GM21619 (cell line): Measurements from ENCODE around the gene PKIG.
"Not testable (repeated sequence)": the region's sequence is repeated elsewhere in the genome, so short reads cannot be mapped to it uniquely, and the experiment has no call there.

Source experiments
- ATAC-seq: cut with Tn5 transposase; IDR thresholded peaks from one replicate; pipeline ENCODE4 v1.9.1; 2021; ENCODE audit not compliant: unreplicated experiment

Gene PKIG

DNA sequence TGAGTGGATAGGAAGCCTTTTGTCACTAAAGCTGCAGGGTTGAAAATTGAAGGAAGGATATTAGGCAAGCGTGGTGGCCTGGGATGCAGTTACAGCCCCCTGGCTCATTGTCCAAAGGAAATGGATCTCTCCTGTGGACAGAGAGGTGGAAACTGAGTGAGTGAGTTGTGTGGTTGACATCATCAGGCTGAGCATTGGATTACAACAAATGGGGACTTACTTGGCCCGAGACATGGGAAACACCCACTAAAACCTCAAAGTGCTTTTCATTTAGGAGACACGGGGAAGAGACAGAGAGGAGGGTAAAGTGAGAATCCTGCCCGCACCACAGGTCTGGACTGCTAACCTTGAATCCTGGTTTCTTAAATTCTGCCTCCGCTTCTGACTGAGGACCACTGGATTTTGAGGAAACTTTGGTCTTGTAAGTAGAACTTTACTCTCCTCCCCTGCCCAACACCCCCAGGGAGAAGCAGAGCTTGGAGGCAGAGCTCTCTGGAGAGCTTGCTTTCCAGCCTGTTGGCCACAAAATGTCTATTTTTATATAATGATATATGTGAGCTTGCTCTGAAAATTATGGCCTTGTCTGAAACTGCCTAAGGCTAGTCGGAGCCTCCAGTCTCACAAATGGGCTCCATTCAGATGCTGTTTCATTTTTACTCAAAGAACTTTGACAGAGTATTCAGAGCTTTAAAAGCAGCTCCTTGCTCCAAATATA is at the start of gene PKIG:
Gene PKIG (plus strand): TSS at position 269 of the 715 bp plus-strand sequence. CDS start 31,978 bp downstream, outside the sequence.
- ATAC-seq: no peak

DNA sequence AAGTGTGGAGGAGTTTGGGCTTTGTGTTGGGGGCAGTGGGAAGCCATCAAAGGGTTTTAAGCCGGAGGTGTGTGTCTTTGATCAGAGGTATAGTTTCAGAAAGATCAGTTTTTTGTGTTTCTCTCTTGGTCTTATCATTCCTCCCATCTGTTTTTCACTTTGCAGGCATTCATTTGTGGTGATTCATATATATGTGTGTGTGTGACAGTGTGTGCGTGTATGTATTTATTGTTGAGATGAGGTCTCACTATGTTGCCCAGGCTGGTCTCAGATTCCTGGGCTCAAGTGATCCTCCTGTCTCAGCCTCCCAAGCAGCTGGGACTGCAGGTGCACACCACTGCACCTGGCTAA is 49.4 kb upstream of the PKIG start:
- ATAC-seq: no peak

DNA sequence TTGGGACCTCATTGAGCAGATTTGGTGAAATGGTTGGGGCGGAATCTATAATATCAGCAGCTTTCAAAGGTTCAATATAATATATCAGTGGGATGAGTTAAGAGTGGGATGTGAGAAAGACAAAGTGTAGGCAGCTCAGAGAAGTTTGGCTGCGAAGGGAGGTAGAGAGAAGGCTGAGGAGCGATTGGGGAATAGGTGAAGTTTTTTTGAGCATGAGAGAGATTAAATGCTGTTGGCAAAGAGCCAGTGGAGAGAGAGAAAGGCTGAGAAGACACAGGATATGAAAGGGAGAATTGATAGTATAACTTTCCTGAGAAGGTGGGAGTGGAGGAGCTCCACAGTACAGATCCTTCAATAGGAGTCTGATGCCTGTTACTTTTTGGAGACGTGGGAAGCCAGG is 48.5 kb upstream of the PKIG start:
- no peak for ATAC-seq

DNA sequence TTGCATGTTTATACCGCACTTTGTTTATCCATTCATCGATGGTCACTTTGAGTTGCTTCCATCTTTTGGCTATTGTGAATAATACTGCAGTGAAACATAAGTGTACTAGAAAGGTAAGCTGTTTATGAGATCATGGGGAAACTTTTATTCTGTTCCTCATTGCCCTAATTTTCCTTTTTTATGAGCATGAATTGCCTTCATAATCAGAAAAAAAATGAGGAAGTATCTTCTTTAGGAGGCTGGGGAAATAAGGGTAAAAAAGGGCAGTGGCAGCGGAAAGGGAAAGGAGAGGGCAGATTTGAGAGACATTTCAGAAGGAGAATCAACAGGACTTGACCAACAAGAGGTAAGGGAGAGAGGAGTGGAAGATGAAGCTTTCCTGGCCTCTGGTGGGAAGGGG is 46.2 kb upstream of the PKIG start:
- no peak for ATAC-seq

DNA sequence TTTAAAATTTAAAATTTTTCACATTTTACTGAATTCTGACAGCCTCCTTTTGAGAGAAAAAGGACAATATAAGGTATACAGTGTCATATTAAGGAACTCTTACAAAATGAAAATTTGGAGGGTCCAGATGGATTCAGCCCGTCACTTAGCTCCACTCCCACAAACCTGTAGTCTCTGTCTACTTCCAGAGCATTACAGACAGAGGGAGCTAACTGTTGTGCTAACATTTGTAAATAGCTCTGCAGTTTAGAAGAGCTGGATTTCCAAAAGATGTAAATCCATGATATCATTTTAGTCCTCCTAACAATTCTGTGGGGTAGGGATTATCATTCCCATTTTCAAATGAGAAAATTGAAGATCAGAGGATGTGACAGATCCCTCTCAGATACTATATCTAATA is 44.4 kb upstream of the PKIG start:
- ATAC-seq: no peak

DNA sequence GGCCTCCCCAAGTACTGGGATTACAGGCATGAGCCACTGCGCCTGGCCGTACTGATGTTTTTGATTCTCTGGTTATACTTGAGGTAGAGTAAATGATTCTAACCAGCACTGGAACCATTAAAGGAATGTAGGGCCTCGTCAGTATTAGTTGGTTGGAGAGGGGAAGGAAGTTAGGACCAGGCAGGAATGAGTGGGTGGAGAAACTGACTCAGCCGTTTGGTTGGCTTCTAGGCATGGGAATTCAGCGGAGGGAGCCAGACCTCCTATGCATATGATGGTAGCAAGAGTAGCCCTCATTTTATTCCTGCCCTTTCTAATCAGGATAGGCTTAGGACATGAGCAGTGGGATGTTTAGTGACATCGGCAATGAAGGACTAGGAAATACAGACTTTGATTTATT is 41.5 kb upstream of the PKIG start:
- ATAC-seq: no peak

DNA sequence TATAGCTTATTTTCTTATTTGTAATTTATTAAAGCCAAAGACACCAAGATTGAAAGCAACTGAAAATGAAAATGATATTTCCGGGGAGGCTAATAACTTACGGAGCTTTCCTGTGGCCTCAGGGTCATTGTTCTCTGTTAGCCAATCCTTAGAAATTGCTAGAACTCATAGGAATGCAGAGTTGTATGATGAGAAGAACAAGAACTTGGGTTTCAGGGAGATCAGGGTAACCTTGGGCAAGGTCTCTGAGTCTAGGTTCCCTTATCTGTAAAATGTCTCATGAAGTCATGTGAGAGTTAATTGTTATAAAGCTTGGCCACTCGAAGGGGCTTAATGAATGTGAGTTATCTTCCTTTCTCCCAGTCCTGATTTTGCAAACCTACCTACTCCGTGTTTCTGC is 40.4 kb upstream of the PKIG start:
- ATAC-seq: no peak

DNA sequence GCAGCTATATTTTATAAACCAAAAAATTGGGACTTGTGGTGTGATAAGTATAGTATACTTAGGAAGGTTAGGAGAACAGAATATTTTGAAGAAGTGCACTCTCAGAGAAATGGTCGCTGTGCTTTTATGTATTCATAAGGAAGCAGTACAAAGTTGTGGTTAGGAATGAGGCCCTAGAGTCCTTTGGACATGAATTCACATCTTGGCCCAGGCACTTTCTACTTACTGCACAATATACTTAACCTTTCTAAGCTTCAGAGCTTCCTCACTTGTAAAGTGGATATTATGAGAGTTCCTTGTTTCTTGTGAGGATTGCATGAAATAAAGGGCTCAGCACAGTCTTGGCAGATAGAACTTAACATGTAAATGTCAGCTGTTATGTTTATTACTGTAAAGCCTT is 39.5 kb upstream of the PKIG start:
- ATAC-seq: no peak

DNA sequence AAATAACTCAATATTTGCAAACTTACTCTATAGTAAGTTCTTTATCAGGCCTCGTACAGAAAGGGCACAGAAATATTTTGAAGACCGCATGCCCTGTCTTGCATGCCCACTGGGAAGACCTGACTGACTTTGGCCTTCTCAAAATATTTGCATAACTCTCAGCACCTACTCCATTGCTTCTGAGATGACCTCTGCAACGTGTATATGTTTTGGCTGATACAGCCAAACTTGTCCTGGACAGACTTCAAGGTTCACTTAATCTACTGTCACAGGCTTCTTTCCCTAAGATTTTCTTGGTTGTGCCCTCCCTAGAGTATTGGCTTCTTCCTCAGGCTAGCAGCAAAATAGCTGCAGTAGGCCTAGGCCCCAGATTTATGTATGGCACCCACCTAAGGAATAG is 39.0 kb upstream of the PKIG start:
- no peak for ATAC-seq

DNA sequence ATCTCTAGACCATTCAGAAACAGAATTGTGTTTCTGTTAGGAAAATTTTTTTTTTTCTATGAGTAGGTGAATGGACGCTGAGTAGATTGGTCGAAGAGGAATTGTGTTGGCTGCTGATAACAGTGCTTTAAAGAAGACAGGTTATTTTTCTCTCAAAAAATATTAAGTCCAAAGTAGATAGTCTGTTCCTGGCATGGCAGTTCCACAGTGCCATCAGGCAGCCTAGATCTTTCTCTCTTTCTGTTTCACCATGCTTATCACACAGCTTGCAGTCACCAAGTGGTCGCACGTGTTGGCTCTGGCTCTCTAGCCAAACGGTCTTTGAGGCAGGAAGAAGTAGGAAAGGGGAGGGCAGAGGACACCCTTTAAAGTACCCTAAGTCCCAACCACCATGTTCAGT is 38.1 kb upstream of the PKIG start:
- no peak for ATAC-seq

DNA sequence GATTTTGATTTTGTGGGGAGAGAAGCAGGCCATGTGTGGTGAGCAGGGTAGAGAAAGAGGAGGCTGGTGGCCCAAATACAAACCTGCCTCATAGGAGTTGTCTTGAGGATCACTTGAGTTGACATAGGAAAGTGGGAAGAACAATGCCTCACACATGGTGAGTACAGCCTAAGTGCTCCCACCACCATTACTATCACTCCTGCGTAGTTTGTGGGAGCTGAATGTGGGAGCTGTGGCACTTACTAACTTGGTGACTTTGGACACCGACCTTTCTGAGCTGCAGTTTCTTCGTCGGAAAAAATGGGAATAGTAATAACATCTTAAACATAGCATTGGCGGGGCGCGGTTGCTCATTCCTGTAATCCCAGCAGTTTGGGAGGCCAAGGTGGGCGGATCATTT is 35.0 kb upstream of the PKIG start:
- no peak for ATAC-seq

DNA sequence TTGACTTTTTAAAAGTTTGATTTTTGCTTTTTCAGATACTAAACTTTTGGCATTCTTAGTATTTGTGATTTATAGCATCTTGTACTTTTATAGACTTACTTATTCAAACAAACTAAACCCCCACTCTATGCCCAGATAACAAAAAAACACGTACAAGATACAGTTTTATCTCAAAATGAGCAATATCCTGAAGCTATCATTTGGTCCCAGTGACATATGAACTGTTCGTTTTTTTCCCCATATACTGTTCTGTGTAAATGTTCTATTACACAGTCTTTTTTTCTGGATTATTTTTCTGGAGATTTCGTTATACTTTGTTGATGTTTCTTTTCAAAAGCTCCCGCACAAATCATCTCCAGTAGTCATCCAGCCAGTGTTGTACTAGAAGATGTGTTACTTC is 33.3 kb upstream of the PKIG start:
- no peak for ATAC-seq

DNA sequence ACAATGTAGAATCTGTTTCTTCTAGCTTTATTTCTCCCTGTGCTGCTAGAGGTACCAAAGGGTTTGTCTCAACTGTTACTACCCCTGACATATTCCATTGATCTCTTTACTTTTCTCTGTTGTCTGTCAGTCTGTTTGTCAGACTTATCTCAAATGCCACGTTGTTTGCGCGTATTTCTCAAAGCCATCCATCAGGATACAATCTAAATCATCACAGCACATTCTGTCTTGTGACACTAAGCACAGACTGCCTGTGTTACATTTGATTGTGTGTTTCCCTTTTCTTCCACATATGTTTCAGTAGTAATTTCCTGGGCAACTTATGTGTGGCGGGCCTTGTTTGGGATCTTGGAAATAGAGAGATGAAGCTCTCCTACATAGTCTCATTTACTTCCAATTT is 30.3 kb upstream of the PKIG start:
- ATAC-seq: no peak

DNA sequence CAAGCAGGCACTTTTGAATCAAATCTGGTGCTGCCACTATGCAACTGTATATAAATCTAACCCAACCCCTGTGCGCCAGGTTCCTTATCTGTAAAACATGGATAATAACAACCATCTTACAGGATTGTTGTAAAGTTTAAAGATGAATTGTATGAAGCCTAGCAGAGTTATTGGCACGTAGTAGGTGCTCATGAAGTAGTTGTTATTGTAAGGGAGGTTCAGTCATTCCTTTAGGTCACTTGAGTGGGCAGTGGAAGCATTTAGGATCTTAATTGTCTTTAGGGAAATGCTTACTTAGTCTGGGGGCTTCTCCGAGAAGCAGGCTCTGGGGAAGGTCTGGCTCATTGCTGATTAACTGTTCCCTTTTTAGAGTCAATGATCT is 29.8 kb upstream of the PKIG start:
- ATAC-seq: no peak

DNA sequence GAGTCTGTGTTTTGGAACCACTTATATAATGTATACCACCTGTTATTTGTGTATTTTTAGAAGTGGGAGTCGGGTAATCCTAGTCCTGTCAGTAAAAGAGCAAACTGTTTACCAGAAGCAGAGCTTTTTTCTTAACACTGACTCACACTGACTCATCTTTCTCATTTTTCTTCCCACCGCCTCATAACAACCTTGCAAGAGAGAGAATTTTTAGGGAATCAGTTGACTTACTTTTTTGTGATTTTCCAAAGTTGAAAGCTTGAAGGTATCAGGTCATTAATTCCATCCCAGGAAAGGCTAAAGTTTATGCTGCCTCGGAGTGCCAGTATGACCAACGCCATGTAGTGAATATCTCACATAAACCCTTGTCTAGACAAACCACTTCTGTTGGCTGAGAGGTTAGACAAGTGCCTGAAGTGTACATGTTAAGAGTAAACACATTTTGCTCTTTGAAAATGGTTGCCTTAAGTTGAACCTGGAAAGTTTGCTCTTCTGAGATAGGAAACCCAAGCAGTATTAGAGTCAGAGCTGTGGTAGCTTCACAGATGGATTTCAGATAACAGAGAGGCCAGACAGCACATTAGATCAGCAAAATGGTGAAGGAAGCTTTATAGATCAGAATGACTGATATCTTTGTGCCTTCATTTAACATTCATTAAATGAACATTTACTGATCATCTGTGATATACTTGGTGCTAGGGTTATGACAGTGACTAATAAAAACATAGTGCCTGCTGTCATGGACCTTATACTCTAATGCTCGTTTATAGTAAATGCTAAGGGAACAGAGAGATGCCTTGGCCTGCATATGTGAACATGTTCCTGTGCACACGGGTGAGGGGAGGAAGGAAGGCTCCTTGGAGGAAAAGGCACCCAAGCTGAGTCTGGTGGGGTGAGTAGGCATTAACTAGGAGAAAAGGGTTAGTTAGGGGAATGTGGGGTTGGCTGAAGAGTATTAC is 29.1 kb upstream of the PKIG start:
- ATAC-seq: no peak

DNA sequence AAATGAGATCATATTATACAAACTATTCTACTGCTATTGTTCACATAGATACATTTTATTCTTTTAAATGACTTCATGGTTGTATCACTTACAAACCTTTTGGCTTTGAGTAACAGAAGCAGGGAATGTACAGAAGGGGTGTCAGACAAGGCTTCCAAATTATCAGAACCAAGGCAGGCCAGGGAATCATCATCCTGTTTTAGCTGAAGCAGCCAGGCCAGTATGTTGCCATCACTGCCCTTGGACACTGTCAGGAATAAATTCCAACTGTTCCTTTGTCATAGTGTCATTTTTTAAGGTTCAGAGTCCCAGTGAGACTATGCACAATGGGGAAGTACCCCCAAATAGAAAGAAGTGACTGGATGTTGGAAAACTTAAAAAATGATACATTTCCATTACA is 23.1 kb upstream of the PKIG start:
- no peak for ATAC-seq

DNA sequence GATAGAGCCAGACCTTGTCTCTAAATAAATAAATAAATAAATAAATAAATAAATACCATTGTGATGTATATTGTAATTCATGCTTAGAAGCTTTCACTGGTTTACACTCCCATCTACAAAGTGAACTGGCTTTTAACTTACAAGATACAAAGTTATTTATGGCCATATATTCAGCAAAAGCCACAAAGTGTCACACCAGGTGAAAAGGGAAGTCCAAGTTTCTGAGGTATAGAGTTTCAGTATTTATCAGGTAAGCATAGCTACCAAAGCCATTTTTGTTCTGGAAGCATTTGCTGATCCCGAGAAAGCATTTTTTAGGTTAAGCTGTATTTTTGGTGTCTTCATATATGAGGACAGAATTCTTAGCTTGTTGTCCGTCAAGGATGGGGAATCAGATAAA is 22.1 kb upstream of the PKIG start:
- ATAC-seq: no peak

DNA sequence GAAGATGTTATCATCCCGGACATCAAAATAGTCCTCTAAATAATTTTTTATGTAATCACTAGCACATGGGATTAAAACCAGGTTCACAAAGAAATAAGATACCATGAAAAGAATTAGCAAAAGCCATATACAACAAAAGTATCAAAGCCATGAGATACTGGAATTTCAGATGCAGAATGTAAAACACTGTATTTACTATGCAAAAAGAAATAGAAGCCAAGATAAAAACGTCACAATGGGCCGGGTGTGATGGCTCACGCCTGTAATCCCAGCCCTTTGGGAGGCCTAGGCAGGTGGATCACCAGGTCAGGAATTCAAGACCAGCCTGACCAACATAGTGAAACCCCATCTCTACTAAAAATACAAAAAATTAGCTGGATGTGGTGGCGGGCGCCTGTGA is 21.6 kb upstream of the PKIG start:
- not testable (repeated sequence) for ATAC-seq

DNA sequence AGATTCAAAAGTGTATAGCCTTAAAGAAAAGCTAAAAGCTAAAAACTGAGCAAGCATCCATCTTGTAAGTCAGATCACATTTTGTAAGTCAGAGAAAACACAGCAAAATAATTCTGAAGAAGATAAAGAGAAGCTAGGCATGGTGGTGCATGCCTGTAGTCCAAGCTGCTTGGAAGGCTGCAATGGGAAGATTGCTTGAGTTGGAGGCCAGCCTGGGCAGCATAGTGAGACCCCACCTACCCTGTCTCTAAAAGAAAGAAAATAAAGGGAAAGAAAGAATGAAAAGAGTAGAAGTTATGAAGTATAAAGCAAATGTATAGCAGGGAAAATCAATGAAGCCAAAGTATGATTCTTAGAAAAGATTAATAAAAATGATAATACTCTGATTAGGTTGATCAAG is 20.5 kb upstream of the PKIG start:
- ATAC-seq: no peak

DNA sequence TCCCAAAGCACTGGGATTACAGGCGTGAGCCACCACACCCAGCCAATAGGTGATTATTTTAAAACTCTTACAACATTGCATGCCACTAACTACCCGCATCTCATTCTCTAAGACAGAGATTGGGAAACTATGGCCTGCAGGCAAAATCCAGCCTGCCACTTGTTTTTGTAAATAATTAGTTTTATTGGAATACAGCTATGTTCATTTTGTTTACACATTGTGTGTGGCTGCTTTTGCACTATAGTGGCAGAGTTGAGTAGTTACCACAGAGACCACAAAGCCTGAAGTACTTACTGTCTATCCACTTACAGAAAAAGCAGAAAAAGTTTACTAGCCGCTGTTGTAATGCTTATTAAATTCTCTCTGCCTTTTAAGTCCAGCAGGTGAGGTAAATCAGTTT is 16.4 kb upstream of the PKIG start:
- no peak for ATAC-seq

DNA sequence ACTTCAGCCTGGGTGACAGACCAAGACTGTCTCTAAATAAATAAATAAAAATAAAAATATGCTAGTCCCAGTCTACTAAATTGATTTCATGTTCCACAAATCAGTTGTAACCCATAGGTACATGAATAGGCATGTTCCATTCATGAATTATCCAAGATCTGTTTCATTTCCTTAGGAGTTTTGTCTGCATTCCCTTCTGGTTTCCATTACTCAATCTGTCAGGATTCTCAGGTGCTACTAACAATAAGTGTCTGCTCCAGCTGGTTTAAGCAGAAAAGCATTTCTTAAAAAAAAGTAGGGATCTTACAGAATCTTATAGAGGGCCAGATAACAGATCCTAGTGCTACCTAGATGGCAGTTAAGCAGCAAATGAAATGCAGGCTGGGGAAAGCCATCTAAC is 15.6 kb upstream of the PKIG start:
- no peak for ATAC-seq

DNA sequence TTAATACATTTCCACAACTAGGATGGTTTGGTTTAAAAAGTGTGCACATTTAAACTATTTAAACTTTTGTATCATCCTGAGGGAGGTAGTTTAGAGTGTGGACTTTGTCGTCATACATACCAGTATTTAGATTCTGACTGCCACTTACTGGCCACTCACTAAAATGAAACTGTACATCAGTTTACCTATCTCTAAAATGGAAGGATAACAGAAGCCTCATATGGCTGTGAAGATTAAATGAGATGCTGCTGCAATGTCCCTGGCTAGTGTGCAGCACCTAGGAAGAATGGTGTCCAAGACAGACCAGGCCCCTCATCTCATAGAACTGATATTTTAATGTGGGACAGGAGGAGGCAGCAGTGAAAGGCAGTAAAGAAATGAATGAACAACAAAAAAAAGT is 12.0 kb upstream of the PKIG start:
- no peak for ATAC-seq
